ENCODE data around the gene KRT36. TPM values are rescaled to one million over a fixed set of nuclear protein-coding genes. Genes with fewer than 3 reads are reported as not detected.

The KRT36 gene
- total and polyA plus RNA-seq, 4 donors = 0.50 TPM; not detected in 3

- H3K27ac ChIP-seq (ENCODE audit: low read depth in 1 of 2, low read length in 2 of 2) = no peak overlapping the region
- intact Hi-C loops (cut with DNase I) = no loop called here
- no peak for DNase-seq
- whole genome bisulfite sequencing, 2 donors = 82 to 86% methylated on average over 19 of the region's 19 CpGs
- no peaks in the 10 kb centered on the region for H3K4me1 ChIP-seq (ENCODE audit: control insufficient read depth in 1 of 2, insufficient read depth in 2 of 2, low read length in 2 of 2)
- H3K9me3 ChIP-seq (ENCODE audit: control insufficient read depth, low read length) = no peaks in the 10 kb centered on the region
- ATAC-seq (ENCODE audit: low FRiP score) = no peak
- H3K36me3 ChIP-seq (ENCODE audit: control insufficient read depth in 1 of 2, insufficient read depth in 2 of 2, low read length in 1 of 2) = no peaks in the 10 kb centered on the region
- H3K27me3 ChIP-seq (ENCODE audit: control insufficient read depth in 1 of 2, insufficient read depth in 2 of 2, low read length in 1 of 2) = peaks cover 0 to 3% of the 10 kb centered on the region in 2 donors
- H3K4me3 ChIP-seq (ENCODE audit: low read length in 2 of 2) = no peak overlapping the region
These were observed 34.1 kb upstream of the KRT36 start for GRCh38 chr17:41523787-41524186.

GRCh38 chr17:41523225-41523593 lies 33.5 kb upstream of the KRT36 start:
- Histone ChIP-seq H3K4me3 (ENCODE audit: low read length in 2 of 2) (no peak overlapping the region), H3K27me3 (ENCODE audit: control insufficient read depth in 1 of 2, insufficient read depth in 2 of 2, low read length in 1 of 2) (peaks cover 0 to 3% of the 10 kb centered on the region in 2 donors), H3K4me1 (ENCODE audit: control insufficient read depth in 1 of 2, insufficient read depth in 2 of 2, low read length in 2 of 2) (no peaks in the 10 kb centered on the region), H3K9me3 (ENCODE audit: control insufficient read depth, low read length) (no peaks in the 10 kb centered on the region), H3K36me3 (ENCODE audit: control insufficient read depth in 1 of 2, insufficient read depth in 2 of 2, low read length in 1 of 2) (no peaks in the 10 kb centered on the region), H3K27ac (ENCODE audit: low read depth in 1 of 2, low read length in 2 of 2) (no peak overlapping the region)
- 70 to 74% methylated on average over 4 of the region's 4 CpGs for WGBS, 2 donors
- intact Hi-C loops (cut with DNase I) = no loop called here
- DNase-seq (no peak), ATAC-seq (ENCODE audit: low FRiP score) (no peak)

DNA sequence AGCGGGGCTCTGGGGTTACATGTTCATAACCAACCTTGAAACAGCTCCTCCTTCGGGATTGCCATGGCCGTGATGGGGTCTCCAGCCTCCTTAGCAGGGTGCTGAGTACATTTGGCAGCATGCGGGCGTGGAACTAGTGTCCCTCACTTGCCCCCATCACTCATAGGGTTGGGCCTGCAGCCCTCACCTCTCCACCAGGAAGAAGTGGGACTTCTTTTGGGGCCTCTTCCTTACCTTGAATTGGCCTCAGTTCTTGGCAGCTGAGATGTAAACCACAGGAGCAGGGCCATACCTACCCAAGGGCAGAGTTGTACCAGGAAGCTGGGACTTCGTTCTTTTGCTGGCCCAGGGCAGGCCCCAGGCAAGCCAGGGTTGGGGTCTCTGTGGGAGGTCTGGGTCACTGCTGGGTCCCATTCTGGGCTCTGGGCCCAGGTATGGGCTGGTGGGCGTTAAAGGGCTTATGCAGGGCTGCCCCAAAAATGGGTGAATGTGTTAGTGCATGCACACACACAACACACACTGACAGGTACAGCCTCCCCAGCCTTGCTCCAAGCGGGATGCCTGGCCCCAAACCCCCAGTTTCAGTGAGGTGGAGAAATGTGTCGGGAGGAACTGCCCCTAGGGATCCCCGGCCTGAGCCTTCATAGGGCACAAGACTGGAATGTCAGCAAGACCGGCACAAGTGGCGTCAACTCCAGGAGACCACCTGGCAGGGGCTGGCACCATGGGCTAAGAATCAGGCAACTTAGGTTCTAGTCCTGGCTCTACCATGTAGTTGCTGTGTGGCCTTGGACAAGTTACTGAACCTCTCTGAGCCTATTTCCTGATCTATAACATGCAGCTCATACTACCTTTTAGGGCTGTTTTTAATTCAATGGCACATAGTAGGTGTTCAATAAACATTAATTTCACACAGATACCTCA lies 32.9 kb upstream of the KRT36 start:
- no peak overlapping the region for H3K4me3 ChIP-seq (ENCODE audit: low read length in 2 of 2)
- 95% methylated on average over 12 of the region's 12 CpGs for WGBS, 2 donors
- no peaks in the 10 kb centered on the region for H3K9me3 ChIP-seq (ENCODE audit: control insufficient read depth, low read length)
- no peak overlapping the region for H3K27ac ChIP-seq (ENCODE audit: low read depth in 1 of 2, low read length in 2 of 2)
- intact Hi-C loops (cut with DNase I) = no loop called here
- ATAC-seq (ENCODE audit: low FRiP score) (no peak), DNase-seq (no peak)
- no peaks in the 10 kb centered on the region for H3K27me3 ChIP-seq (ENCODE audit: control insufficient read depth in 1 of 2, insufficient read depth in 2 of 2, low read length in 1 of 2)
- H3K36me3 ChIP-seq (ENCODE audit: control insufficient read depth in 1 of 2, insufficient read depth in 2 of 2, low read length in 1 of 2) = no peaks in the 10 kb centered on the region
- no peaks in the 10 kb centered on the region for H3K4me1 ChIP-seq (ENCODE audit: control insufficient read depth in 1 of 2, insufficient read depth in 2 of 2, low read length in 2 of 2)

DNA sequence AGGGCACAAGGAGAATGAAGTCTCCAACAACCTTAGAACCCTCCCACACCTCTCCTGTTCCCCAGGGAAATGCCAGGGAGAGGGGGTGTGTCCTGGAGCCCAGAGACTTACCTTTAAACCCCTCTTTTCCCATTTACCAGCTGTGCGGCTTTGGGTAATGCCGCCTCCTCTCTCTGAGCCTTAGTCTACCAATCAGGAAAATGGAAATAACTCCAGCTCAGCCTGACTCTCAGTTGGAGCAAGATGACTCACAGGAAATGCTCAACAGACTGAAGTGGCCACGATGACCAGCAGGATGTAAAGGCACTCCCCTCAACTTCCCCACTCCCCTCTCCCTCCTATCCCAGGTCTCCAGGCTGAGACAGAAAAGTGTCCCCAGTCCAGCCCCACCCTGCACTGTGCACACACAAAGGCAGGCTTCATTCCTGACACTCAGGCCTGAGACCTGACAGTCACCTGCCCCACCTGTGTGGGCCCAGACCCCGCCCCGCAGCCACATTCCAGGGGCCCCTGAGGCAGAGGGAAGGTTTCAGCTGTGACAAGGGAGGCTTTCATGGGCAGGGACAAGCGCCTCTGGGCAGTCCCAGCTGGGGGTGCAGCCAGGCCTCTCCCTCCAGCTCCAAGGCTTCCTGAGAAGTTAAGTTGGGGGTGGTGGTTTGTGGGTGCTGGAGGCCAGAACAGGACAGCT lies 32.0 kb upstream of the KRT36 start:
- WGBS, 2 donors = 77 to 79% methylated on average over 6 of the region's 6 CpGs
- DNase-seq (no peak), ATAC-seq (ENCODE audit: low FRiP score) (peak; percentile 20)
- Histone ChIP-seq H3K27me3 (ENCODE audit: control insufficient read depth in 1 of 2, insufficient read depth in 2 of 2, low read length in 1 of 2) (no peaks in the 10 kb centered on the region), H3K4me3 (ENCODE audit: low read length in 2 of 2) (no peak overlapping the region), H3K27ac (ENCODE audit: low read depth in 1 of 2, low read length in 2 of 2) (no peak overlapping the region), H3K36me3 (ENCODE audit: control insufficient read depth in 1 of 2, insufficient read depth in 2 of 2, low read length in 1 of 2) (no peaks in the 10 kb centered on the region), H3K4me1 (ENCODE audit: control insufficient read depth in 1 of 2, insufficient read depth in 2 of 2, low read length in 2 of 2) (no peaks in the 10 kb centered on the region), H3K9me3 (ENCODE audit: control insufficient read depth, low read length) (no peaks in the 10 kb centered on the region)
- intact Hi-C loops (cut with DNase I) = no loop called here

- H3K36me3 ChIP-seq (ENCODE audit: control insufficient read depth in 1 of 2, insufficient read depth in 2 of 2, low read length in 1 of 2) = no peaks in the 10 kb centered on the region
- H3K27me3 ChIP-seq (ENCODE audit: control insufficient read depth in 1 of 2, insufficient read depth in 2 of 2, low read length in 1 of 2) = no peaks in the 10 kb centered on the region
- ATAC-seq (ENCODE audit: low FRiP score) (no peak), DNase-seq (no peak)
- no peak overlapping the region for H3K27ac ChIP-seq (ENCODE audit: low read depth in 1 of 2, low read length in 2 of 2)
- no peaks in the 10 kb centered on the region for H3K9me3 ChIP-seq (ENCODE audit: control insufficient read depth, low read length)
- 77 to 81% methylated on average over 10 of the region's 10 CpGs for WGBS, 2 donors
- intact Hi-C loops (cut with DNase I) = no loop called here
- no peak overlapping the region for H3K4me3 ChIP-seq (ENCODE audit: low read length in 2 of 2)
- H3K4me1 ChIP-seq (ENCODE audit: control insufficient read depth in 1 of 2, insufficient read depth in 2 of 2, low read length in 2 of 2) = no peaks in the 10 kb centered on the region
These were observed 31.3 kb upstream of the KRT36 start for GRCh38 chr17:41520821-41521521.

DNA sequence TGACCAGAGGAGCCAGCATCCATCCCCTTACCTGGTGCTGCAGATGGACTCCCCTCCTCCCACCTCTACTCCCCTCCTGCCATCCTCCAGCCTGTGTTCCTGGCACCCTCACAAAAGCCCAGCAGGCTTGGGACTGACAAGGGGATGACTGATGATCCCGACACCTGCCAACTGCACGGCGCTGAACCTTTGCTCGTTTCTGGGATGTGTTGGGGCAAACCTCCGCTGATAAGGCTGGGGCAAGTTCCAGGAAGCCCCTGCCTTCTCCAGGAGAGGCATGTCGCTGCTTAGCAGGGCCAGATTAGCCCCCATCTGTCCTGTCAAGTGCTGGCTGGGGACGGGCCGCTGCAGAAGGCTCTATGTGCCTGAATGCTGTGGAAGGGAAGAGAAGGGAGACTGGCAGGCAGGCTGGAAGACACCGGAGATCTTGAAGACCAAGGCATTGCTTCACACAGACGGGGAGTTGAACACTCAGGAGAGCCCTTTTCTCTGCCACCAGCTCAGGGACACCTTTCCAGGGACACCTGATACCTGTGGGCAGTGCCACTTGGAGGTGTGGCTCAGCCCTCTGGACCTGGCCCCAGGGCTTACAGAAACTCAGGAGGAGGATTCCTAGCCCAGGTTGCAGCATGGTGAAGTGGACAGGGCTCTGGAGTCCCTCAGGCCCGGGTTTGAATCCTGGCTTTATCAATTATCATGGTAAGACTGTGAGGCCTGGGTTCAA lies 30.0 kb upstream of the KRT36 start:
- Histone ChIP-seq H3K9me3 (ENCODE audit: control insufficient read depth, low read length) (no peaks in the 10 kb centered on the region), H3K4me3 (ENCODE audit: low read length in 2 of 2) (no peak overlapping the region), H3K27ac (ENCODE audit: low read depth in 1 of 2, low read length in 2 of 2) (no peak overlapping the region), H3K27me3 (ENCODE audit: control insufficient read depth in 1 of 2, insufficient read depth in 2 of 2, low read length in 1 of 2) (no peaks in the 10 kb centered on the region), H3K36me3 (ENCODE audit: control insufficient read depth in 1 of 2, insufficient read depth in 2 of 2, low read length in 1 of 2) (no peaks in the 10 kb centered on the region), H3K4me1 (ENCODE audit: control insufficient read depth in 1 of 2, insufficient read depth in 2 of 2, low read length in 2 of 2) (no peaks in the 10 kb centered on the region)
- intact Hi-C loops (cut with DNase I) = no loop called here
- no peak for DNase-seq
- ATAC-seq (ENCODE audit: low FRiP score) = no peak
- WGBS, 2 donors = 36 to 37% methylated on average over 11 of the region's 11 CpGs

- Histone ChIP-seq H3K27ac (ENCODE audit: low read depth in 1 of 2, low read length in 2 of 2) (no peak within 1 kb of the TSS), H3K4me1 (ENCODE audit: control insufficient read depth in 1 of 2, insufficient read depth in 2 of 2, low read length in 2 of 2) (no peaks in the 10 kb centered on the region), H3K36me3 (ENCODE audit: control insufficient read depth in 1 of 2, insufficient read depth in 2 of 2, low read length in 1 of 2) (no peaks in the 10 kb centered on the region), H3K27me3 (ENCODE audit: control insufficient read depth in 1 of 2, insufficient read depth in 2 of 2, low read length in 1 of 2) (no peaks in the 10 kb centered on the region), H3K4me3 (ENCODE audit: low read length in 2 of 2) (no peak within 1 kb of the TSS), H3K9me3 (ENCODE audit: control insufficient read depth, low read length) (no peaks in the 10 kb centered on the region)
- DNase-seq (no peak), ATAC-seq (ENCODE audit: low FRiP score) (no peak)
- WGBS, 2 donors = 73 to 74% methylated on average over 8 of the region's 8 CpGs
- intact Hi-C loops (cut with DNase I) = no loop called here
These were observed 29.2 kb upstream of the KRT36 start, which contains the start of gene KRT15 for GRCh38 chr17:41518789-41519449. Gene KRT15 (minus strand): TSS chr17:41518890. CDS start chr17:41518827, 63 bp downstream.

DNA sequence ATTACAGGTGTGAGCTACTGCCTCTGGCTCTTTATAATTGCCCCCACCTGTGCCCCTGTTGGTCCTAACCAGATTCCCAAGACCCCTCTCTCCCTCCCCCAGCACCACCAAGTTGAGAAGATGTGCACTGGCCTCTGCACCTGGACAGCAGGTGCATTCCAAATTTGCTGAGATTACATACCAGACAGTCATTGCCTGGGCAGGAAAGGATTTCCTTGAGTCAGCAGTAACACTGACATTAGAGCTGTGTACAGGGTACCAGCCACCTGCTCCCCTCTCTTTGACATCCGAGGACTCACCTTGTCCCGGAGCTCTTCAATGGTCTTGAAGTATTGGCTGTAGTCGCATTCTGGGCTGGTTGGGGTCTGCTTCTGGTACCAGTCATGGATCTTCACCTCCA lies 28.3 kb upstream of the KRT36 start:
- intact Hi-C loops (cut with DNase I) = no loop called here
- H3K27me3 ChIP-seq (ENCODE audit: control insufficient read depth in 1 of 2, insufficient read depth in 2 of 2, low read length in 1 of 2) = no peaks in the 10 kb centered on the region
- H3K4me3 ChIP-seq (ENCODE audit: low read length in 2 of 2) = no peak overlapping the region
- H3K27ac ChIP-seq (ENCODE audit: low read depth in 1 of 2, low read length in 2 of 2) = no peak overlapping the region
- ATAC-seq (ENCODE audit: low FRiP score) (no peak), DNase-seq (no peak)
- no peaks in the 10 kb centered on the region for H3K36me3 ChIP-seq (ENCODE audit: control insufficient read depth in 1 of 2, insufficient read depth in 2 of 2, low read length in 1 of 2)
- H3K9me3 ChIP-seq (ENCODE audit: control insufficient read depth, low read length) = no peaks in the 10 kb centered on the region
- H3K4me1 ChIP-seq (ENCODE audit: control insufficient read depth in 1 of 2, insufficient read depth in 2 of 2, low read length in 2 of 2) = no peaks in the 10 kb centered on the region
- WGBS, 2 donors = 95 to 97% methylated on average over 3 of the region's 3 CpGs

Measured in aorta (tissue), 5 donors.